ENCODE results near the gene BLMH. TPM values are rescaled to one million over a fixed set of nuclear protein-coding genes. Genes with fewer than 3 reads are reported as not detected.

BLMH gene
- total RNA-seq, 1 experiment from 2014 or later: 59.0 TPM

DNA sequence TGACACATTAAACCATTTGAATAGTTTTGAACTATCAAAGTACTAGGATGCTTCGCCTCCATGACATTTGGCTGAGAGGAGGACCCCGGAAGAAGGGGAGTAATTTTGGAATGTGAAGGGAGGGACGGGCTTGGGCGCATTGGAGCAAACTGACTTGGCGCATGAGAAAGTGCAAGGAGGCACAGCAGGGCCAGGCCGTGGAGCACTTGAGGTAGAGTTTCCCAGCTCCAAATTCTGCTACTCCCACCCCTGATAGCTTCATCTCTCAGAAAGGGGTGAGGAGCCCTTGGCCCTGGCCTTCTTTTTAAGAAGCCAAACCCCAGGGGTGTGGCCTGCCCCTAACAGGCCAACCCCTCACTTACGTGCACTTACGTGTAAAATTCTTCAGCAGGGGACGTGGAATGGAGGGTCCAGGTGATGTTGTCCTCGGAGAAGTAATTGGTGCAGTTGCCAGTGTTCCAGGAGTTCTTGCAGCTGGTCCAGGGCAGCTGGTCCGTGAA lies 73.9 kb downstream of the BLMH start:
- BruUV-seq (replicated peaks): no TSS peak
- TF ChIP-seq POLR2AphosphoS5 (IDR thresholded peaks at IDR 0.05; ENCODE audit: low read depth, low read length): no peak
- no peak for TF ChIP-seq SIN3A (IDR thresholded peaks at IDR 0.05; ENCODE audit: borderline replicate concordance, insufficient read depth, low read depth, low read length)
- TF ChIP-seq TCF7L2 (IDR thresholded peaks at IDR 0.05; ENCODE audit: low read depth, low read length): no peak
- TF ChIP-seq, protein P1, sequence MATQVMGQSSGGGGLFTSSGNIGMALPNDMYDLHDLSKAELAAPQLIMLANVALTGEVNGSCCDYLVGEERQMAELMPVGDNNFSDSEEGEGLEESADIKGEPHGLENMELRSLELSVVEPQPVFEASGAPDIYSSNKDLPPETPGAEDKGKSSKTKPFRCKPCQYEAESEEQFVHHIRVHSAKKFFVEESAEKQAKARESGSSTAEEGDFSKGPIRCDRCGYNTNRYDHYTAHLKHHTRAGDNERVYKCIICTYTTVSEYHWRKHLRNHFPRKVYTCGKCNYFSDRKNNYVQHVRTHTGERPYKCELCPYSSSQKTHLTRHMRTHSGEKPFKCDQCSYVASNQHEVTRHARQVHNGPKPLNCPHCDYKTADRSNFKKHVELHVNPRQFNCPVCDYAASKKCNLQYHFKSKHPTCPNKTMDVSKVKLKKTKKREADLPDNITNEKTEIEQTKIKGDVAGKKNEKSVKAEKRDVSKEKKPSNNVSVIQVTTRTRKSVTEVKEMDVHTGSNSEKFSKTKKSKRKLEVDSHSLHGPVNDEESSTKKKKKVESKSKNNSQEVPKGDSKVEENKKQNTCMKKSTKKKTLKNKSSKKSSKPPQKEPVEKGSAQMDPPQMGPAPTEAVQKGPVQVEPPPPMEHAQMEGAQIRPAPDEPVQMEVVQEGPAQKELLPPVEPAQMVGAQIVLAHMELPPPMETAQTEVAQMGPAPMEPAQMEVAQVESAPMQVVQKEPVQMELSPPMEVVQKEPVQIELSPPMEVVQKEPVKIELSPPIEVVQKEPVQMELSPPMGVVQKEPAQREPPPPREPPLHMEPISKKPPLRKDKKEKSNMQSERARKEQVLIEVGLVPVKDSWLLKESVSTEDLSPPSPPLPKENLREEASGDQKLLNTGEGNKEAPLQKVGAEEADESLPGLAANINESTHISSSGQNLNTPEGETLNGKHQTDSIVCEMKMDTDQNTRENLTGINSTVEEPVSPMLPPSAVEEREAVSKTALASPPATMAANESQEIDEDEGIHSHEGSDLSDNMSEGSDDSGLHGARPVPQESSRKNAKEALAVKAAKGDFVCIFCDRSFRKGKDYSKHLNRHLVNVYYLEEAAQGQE (IDR thresholded peaks at IDR 0.05; ENCODE audit: insufficient read depth in 1 of 2, low read depth in 2 of 2, low read length in 1 of 2): no peak
- intact Hi-C loops (cut with micrococcal nuclease; ENCODE audit: unreplicated experiment): no loop called here
- in situ Hi-C loops (cut with HindIII; ENCODE audit: low pct_unique_long_range_greater_than_20kb, low sequenced_read_pairs): no loop called here
- H3K27me3 ChIP-seq (ENCODE audit: control insufficient read depth, insufficient read depth, low read length): 0 out of 2 replicates have a peak, but pooled peaks cover 2% of the 10 kb centered on the region
- ATAC-seq (no peak), DNase-seq (ENCODE audit: low read depth, low spot score) (no peak)
- H3K9me3 ChIP-seq (ENCODE audit: control insufficient read depth, insufficient read depth, low read depth, low read length): no peaks in the 10 kb centered on the region
- no peak overlapping the region for H3K27ac ChIP-seq (ENCODE audit: low read length)
- H3K4me3 ChIP-seq (ENCODE audit: low read depth in 2 of 2, low read length in 2 of 2): no peak overlapping the region
- no peaks in the 10 kb centered on the region for H3K36me3 ChIP-seq (ENCODE audit: control insufficient read depth, insufficient read depth, low read length)
- ChIA-PET POLR2A (no interaction called here), CTCF (no interaction called here)
- H3K4me1 ChIP-seq (ENCODE audit: control insufficient read depth, insufficient read depth, low read length): no peaks in the 10 kb centered on the region

DNA sequence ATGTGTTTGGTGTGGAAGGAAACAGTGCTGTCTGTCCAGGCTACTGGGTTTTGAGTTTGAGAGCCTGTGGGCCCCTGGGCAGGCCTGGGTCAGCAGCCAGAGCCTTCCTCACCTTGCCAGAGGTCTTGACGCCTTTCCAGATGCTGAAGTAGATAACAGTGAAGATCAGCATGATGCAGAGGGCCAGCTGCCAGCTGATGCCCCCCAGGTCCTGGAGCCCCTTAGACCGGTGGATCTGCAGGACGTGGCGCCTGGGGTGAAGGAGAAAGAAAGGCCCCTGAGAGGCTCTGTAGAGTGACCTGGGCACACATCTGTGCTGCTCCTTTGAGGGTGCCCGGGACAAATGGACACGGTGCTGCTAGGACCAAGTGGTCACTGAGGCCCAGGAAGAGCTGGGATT lies 74.7 kb downstream of the BLMH start:
- ChIA-PET POLR2A (no interaction called here), CTCF (no interaction called here)
- in situ Hi-C loops (cut with HindIII; ENCODE audit: low pct_unique_long_range_greater_than_20kb, low sequenced_read_pairs): no loop called here
- no peak overlapping the region for H3K27ac ChIP-seq (ENCODE audit: low read length)
- H3K36me3 ChIP-seq (ENCODE audit: control insufficient read depth, insufficient read depth, low read length): no peaks in the 10 kb centered on the region
- TF ChIP-seq POLR2AphosphoS5 (IDR thresholded peaks at IDR 0.05; ENCODE audit: low read depth, low read length) (no peak), SIN3A (IDR thresholded peaks at IDR 0.05; ENCODE audit: borderline replicate concordance, insufficient read depth, low read depth, low read length) (no peak), TCF7L2 (IDR thresholded peaks at IDR 0.05; ENCODE audit: low read depth, low read length) (no peak)
- TF ChIP-seq, protein P1 (IDR thresholded peaks at IDR 0.05; ENCODE audit: insufficient read depth in 1 of 2, low read depth in 2 of 2, low read length in 1 of 2): no peak
- TF ChIP-seq, protein P2, sequence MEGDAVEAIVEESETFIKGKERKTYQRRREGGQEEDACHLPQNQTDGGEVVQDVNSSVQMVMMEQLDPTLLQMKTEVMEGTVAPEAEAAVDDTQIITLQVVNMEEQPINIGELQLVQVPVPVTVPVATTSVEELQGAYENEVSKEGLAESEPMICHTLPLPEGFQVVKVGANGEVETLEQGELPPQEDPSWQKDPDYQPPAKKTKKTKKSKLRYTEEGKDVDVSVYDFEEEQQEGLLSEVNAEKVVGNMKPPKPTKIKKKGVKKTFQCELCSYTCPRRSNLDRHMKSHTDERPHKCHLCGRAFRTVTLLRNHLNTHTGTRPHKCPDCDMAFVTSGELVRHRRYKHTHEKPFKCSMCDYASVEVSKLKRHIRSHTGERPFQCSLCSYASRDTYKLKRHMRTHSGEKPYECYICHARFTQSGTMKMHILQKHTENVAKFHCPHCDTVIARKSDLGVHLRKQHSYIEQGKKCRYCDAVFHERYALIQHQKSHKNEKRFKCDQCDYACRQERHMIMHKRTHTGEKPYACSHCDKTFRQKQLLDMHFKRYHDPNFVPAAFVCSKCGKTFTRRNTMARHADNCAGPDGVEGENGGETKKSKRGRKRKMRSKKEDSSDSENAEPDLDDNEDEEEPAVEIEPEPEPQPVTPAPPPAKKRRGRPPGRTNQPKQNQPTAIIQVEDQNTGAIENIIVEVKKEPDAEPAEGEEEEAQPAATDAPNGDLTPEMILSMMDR (IDR thresholded peaks at IDR 0.05): no peak
- no TSS peak for BruUV-seq (replicated peaks)
- ATAC-seq (no peak), DNase-seq (ENCODE audit: low read depth, low spot score) (no peak)
- intact Hi-C loops (cut with micrococcal nuclease; ENCODE audit: unreplicated experiment): no loop called here
- no peak overlapping the region for H3K4me3 ChIP-seq (ENCODE audit: low read depth in 2 of 2, low read length in 2 of 2)
- 0 out of 2 replicates have a peak, but pooled peaks cover 2% of the 10 kb centered on the region for H3K27me3 ChIP-seq (ENCODE audit: control insufficient read depth, insufficient read depth, low read length)
- H3K4me1 ChIP-seq (ENCODE audit: control insufficient read depth, insufficient read depth, low read length): no peaks in the 10 kb centered on the region
- no peaks in the 10 kb centered on the region for H3K9me3 ChIP-seq (ENCODE audit: control insufficient read depth, insufficient read depth, low read depth, low read length)

Measured in Panc1 (cell line).